ENCODE results near the gene CEP128. TPM values are rescaled to one million over a fixed set of nuclear protein-coding genes. Genes with fewer than 3 reads are reported as not detected.

CEP128 gene
- total RNA-seq, 4 donors from 2014 or later = 5.6 to 9.0 (median 7.5) TPM

- no peak for TF ChIP-seq CTCF (IDR thresholded peaks at IDR 0.05; ENCODE audit: low read depth)
Measured at GRCh38 chr14:80621701-80622100, 319.8 kb downstream of the CEP128 start.

- TF ChIP-seq CTCF (IDR thresholded peaks at IDR 0.05; ENCODE audit: low read depth) = no peak
Measured at GRCh38 chr14:80620434-80620833, 321.1 kb downstream of the CEP128 start.

- TF ChIP-seq CTCF (IDR thresholded peaks at IDR 0.05; ENCODE audit: low read depth) = no peak
Measured at GRCh38 chr14:80618751-80619329, 322.7 kb downstream of the CEP128 start.

- TF ChIP-seq CTCF (IDR thresholded peaks at IDR 0.05; ENCODE audit: low read depth) = no peak
Measured at GRCh38 chr14:80615831-80616230, 325.7 kb downstream of the CEP128 start.

- TF ChIP-seq CTCF (IDR thresholded peaks at IDR 0.05; ENCODE audit: low read depth) = no peak
Measured at GRCh38 chr14:80609055-80609454, 332.5 kb downstream of the CEP128 start.

- no peak for TF ChIP-seq CTCF (IDR thresholded peaks at IDR 0.05; ENCODE audit: low read depth)
Measured at GRCh38 chr14:80608563-80608962, 333.0 kb downstream of the CEP128 start.

- TF ChIP-seq CTCF (IDR thresholded peaks at IDR 0.05; ENCODE audit: low read depth) = no peak
Measured at GRCh38 chr14:80607430-80608190, 333.9 kb downstream of the CEP128 start.
